ENCODE results near the gene AMPH.

Gene AMPH

GRCh38 chr7:38542156-38542555 lies 89.0 kb downstream of the AMPH start:
- DNase-seq (ENCODE audit: low spot score): no peak

DNA sequence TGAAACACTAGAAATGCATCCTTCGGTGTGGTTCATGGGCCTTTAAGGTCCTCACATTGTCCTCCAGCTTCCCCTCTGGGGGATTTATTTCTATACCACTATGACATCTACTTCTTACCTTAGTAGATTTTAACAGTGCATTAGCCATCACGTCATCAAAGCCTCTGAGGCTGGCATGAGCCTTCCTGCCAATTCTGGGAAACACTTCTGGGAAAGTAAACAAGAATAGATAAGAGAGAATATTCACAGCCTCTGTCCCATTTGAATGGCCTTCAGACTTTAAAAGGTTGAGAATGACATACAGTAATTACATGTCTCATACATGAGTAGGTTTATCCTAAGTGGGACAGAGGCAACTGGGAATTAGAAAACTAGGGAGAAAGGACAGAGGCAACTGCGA lies 89.7 kb downstream of the AMPH start:
- no peak for DNase-seq (ENCODE audit: low spot score)

GRCh38 chr7:38539477-38540081 lies 91.6 kb downstream of the AMPH start:
- no peak for DNase-seq (ENCODE audit: low spot score)

- no peak for DNase-seq (ENCODE audit: low spot score)
Measured at GRCh38 chr7:38535073-38535472, 96.1 kb downstream of the AMPH start.

DNA sequence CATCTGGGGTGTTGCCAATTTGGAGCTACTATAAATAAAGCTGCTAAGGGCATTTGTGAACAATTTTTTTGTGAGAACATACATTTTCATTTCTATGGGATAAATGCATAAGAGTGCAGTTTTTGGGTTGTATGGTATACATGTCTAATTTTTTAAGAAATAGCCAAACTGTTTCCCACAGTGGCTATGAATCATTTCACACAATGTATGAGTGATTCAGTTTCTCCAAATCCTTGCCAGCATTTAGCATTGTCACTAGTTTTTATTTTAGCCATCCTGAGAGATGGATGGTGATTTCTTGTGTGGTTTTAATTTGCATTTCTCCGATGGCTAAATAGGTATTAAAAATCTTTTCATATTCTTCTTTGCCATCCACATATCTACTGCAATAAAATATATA lies 105.3 kb downstream of the AMPH start:
- DNase-seq (ENCODE audit: low spot score): no peak

DNA sequence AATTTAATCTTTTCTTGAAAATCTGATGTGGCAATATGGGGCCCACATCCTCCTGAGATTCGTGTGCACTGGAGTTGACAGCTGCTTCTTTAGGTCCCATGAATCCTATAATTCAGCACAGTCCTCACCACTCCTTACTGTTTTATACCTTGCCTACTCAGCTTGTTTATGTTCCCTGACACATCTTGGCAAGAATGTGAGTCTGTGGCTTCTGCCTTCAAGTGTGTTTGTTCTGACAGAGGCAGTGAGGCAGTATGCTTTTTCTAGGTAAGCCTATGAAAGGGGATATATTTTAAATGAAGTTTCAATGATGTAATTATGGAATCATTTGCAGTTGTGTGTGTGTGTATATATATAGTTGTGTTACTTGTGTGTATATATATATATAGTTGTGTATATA lies 106.4 kb downstream of the AMPH start:
- no peak for DNase-seq (ENCODE audit: low spot score)

DNA sequence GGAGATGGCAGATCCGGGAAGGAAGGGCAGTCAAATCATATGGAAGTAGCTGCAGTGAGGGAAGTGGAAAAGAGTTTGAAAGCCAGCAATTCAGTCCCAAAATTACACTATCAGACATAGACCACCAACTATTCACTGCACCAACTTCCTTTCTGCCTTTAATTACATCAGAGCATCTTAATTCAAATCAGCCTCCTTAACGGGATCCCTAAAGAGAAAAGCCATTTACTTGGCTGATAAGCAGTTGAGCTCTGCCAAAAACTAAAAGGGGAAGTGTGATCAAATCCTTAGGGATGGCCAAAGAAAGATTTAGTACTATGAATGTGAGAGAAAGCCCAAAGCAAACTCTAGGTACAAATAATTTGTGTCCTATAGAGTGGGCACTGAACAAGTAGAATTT lies 110.4 kb downstream of the AMPH start:
- DNase-seq (ENCODE audit: low spot score): no peak

GRCh38 chr7:38518541-38518940 lies 112.6 kb downstream of the AMPH start:
- no peak for DNase-seq (ENCODE audit: low spot score)

DNA sequence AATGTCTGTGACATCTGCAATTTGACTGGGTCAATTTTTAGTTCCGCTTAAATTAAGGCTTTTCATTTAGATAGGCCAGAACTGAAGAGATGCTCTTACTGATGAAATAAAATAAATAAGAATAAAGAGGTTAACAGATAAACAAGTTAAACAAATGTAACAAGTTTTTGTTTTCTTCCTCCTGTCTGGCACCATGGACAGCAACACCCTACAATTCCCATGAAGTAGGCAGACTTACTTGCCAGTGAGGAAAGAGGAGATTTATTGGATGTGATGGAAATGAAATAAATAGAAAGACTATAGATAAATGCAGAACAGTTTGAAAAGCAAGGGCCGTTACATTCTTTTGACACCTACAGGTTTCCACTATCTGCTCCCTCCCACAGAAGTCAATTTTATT lies 118.5 kb downstream of the AMPH start:
- DNase-seq (ENCODE audit: low spot score): no peak

GRCh38 chr7:38512291-38512690 lies 118.9 kb downstream of the AMPH start:
- DNase-seq (ENCODE audit: low spot score): no peak

- no peak for DNase-seq (ENCODE audit: low spot score)
Measured at GRCh38 chr7:38507384-38507783, 123.8 kb downstream of the AMPH start.

GRCh38 chr7:38506756-38507155 lies 124.4 kb downstream of the AMPH start:
- DNase-seq (ENCODE audit: low spot score): no peak

DNA sequence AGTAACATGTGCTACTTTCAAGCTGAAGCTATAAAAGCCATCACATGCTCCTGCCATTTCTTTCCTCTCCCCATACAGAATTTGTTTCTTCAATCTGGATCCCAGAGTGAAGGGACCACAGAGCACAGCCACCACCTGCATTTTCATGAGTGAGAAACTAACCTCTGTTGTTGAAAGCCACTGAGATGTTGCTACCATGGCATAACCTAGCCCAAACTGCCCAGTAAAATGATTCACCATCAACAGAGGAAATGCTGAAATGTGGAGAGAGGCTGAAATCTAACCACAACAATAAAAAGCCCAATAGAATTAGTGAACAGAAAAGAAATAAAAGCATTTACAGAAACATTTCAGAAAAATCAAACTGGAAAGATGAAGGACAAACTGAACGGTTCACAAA lies 125.2 kb downstream of the AMPH start:
- DNase-seq (ENCODE audit: low spot score): no peak

DNA sequence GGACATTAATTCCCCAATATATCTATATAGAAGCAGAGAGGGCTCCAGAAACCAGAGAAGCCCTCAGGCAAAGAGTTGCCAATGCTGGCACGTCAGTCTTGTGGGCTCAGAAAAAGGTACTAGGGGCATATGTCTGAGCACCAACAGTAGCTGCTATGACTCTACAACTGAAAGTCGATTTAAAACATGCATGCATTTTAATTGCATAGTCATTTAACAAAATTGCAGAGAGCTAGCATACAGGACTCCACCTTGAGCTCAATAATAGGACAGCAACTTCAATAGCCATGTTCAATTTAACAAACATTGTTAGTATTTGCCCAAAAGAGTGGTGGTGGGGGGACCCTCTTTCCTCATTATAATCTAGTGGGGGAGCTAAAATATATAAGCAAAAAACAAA lies 126.5 kb downstream of the AMPH start:
- DNase-seq (ENCODE audit: low spot score): no peak

- no peak for DNase-seq (ENCODE audit: low spot score)
Measured at GRCh38 chr7:38502848-38503247, 128.3 kb downstream of the AMPH start.

DNA sequence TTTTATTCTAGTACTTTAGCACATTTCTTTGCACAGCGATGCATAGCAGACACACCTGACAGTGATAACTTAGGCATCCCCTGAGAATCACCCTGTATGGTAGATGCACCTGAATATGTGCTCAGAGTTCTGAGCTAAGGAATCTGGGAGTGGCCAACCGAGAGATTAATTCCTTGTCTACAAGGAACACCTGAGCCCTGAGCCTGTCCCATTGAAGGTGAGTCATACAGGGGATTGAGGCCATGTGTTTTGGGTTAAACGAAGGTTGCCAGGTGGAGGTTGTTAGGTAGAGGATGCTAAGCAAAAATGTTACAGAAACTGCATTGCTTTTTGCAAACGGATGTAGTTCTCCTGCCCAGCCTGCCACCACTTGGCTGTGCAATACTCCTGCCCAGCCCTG lies 128.9 kb downstream of the AMPH start:
- DNase-seq (ENCODE audit: low spot score): no peak

DNA sequence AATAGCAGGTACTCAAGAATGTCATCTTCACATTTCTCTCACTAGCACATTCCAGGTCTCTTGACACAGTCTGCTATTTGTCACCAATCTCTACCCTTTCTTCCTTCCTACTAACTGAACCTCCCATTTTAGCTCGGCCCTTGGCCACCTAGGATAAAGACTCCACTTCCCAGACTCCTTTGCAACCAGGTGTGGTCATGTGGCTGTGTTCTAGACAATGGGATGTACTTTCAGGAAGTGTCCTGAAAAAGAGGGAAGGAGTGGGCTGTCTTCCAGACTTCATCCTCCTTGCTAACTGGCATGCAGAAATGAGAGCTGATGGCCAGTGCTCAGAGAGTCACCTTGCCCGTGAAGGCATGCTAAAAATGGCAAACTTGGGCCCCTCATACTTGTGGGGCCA lies 139.2 kb downstream of the AMPH start:
- no peak for DNase-seq (ENCODE audit: low spot score)

DNA sequence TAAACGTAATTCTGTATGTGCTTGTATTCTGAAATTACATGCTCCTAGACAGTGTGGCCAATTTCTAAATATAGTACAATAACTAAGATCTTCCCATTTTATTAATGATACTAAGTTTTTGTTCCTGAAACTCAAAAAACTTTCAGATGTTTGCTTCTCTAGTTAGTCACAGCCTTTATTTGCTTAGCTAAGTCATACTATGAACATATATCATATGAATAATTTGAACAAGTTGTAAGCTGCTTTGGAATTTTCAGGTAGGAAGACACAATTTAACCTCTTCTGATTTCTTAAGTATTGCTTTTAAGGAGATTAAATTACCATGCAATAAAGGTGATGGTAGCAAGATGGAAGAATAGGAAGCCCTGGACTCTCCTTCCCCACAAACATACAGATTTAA lies 148.7 kb downstream of the AMPH start:
- no peak for DNase-seq (ENCODE audit: low spot score)

GRCh38 chr7:38481401-38481800 lies 149.8 kb downstream of the AMPH start:
- no peak for DNase-seq (ENCODE audit: low spot score)

GRCh38 chr7:38478404-38478803 lies 152.8 kb downstream of the AMPH start:
- DNase-seq (ENCODE audit: low spot score): no peak

DNA sequence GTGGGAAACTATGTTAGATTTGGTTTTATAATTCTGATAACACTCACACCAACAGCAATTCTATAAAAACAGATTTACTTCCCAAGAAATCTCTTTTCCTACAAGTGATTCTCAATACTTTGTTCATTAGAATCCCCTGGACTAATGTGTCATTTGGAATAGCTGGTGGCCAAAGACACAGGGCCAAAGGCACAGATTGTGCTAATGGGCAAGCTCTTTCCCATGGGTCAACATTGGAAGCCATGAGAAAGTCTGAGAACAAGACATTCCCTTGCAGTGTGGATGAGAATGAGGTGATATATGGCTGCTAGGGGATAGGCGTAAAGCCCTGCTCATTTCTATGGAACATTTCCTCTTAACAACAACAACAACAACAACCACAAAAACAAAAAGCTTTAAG lies 153.8 kb downstream of the AMPH start:
- no peak for DNase-seq (ENCODE audit: low spot score)

DNA sequence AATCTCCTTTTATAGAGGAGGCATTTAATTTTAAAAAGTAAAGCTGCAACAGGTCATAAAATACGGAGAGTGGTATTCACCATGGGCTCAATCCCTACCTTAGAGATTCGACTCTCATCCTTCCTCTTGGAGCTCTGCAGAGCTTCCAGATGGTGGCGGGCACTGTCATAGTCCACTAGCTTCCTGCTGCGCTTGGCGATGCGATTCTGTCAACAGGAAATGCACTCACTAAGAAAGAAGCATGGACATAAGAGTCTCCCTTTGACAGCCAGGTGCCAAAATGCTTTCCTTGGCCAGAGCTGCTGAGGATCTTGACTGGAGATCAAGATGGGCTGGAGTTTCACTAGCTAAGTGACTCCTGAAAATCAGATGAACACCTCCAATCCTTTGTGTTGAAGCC lies 154.4 kb downstream of the AMPH start:
- no peak for DNase-seq (ENCODE audit: low spot score)

DNA sequence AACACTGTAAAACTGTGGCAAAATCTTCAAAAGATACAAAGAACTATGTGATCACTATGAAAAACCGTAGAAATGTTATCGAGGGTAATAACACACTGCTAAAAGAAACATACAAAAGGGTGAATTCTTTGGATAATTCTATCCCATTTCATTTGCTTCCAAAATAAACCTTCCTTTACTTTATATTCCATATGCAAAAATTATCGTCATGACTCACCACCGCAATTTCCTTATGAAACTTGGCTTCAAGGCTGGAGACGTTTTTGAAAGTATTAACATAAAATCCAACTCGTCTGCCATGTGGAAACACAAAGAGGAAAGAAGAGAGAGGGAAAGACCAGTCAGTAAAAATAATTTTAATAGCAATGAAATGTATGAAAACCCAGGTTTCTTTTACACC lies 165.2 kb downstream of the AMPH start:
- DNase-seq (ENCODE audit: low spot score): no peak
